HG02610 (cell line): ENCODE measurements around the gene TRDMT1.
"Not testable (repeated sequence)": the region's sequence is repeated elsewhere in the genome, so short reads cannot be mapped to it uniquely, and the experiment has no call there.

Experiments used
- ATAC-seq: cut with Tn5 transposase; IDR thresholded peaks from one replicate; pipeline ENCODE4 v1.9.1; 2021; ENCODE audit warnings: mild to moderate bottlenecking, moderate library complexity; ENCODE audit not compliant: unreplicated experiment

The TRDMT1 gene

GRCh38 chr10:17141504-17142229 lies 59.8 kb downstream of the TRDMT1 start:
- ATAC-seq, result no peak

GRCh38 chr10:17140386-17140761 lies 61.1 kb downstream of the TRDMT1 start:
- ATAC-seq, result no peak

GRCh38 chr10:17138460-17139042 lies 62.9 kb downstream of the TRDMT1 start:
- ATAC-seq, result no peak

GRCh38 chr10:17134737-17135260 lies 66.7 kb downstream of the TRDMT1 start:
- no peak for ATAC-seq

GRCh38 chr10:17134282-17134681 lies 67.2 kb downstream of the TRDMT1 start:
- ATAC-seq, result no peak

GRCh38 chr10:17129741-17130140 lies 71.7 kb downstream of the TRDMT1 start, which contains the start of gene CUBN:
CUBN (minus strand) TSS chr10:17129811; CDS start chr10:17129765, 46 bp downstream.
- ATAC-seq, result no peak

GRCh38 chr10:17128261-17128660 lies 73.2 kb downstream of the TRDMT1 start:
- ATAC-seq, result no peak

GRCh38 chr10:17126327-17126726 lies 75.1 kb downstream of the TRDMT1 start:
- no peak for ATAC-seq

- no peak for ATAC-seq
Observed at GRCh38 chr10:17125206-17125893, 76.1 kb downstream of the TRDMT1 start.

GRCh38 chr10:17123961-17124360 lies 77.5 kb downstream of the TRDMT1 start:
- no peak for ATAC-seq

- ATAC-seq, result no peak
Observed at GRCh38 chr10:17122726-17123661, 78.5 kb downstream of the TRDMT1 start.

- no peak for ATAC-seq
Observed at GRCh38 chr10:17122052-17122451, 79.4 kb downstream of the TRDMT1 start.

- no peak for ATAC-seq
Observed at GRCh38 chr10:17120694-17121093, 80.8 kb downstream of the TRDMT1 start.

- ATAC-seq, result no peak
Observed at GRCh38 chr10:17119845-17120244, 81.6 kb downstream of the TRDMT1 start.

GRCh38 chr10:17116193-17116592 lies 85.3 kb downstream of the TRDMT1 start:
- ATAC-seq, result no peak

- no peak for ATAC-seq
Observed at GRCh38 chr10:17115683-17116082, 85.8 kb downstream of the TRDMT1 start.

GRCh38 chr10:17114878-17115444 lies 86.5 kb downstream of the TRDMT1 start:
- ATAC-seq, result not testable (repeated sequence)

GRCh38 chr10:17113889-17114540 lies 87.5 kb downstream of the TRDMT1 start:
- ATAC-seq, result no peak

- no peak for ATAC-seq
Observed at GRCh38 chr10:17113346-17113745, 88.1 kb downstream of the TRDMT1 start.

GRCh38 chr10:17112566-17112965 lies 88.9 kb downstream of the TRDMT1 start:
- no peak for ATAC-seq
